ENCODE results near the gene ZNF593. TPM values are rescaled to one million over a fixed set of nuclear protein-coding genes. Genes with fewer than 3 reads are reported as not detected.
A peak's percentile ranks its signal among the peaks of the same experiment; 100 is the strongest.

Gene ZNF593
- total and polyA plus RNA-seq, 12 donors, result 10.7 to 159 (median 19.1) TPM

GRCh38 chr1:26124418-26125331 lies 45.0 kb upstream of the ZNF593 start:
- WGBS, 2 donors, result 81 to 89% methylated on average over 4 of the region's 4 CpGs
- ATAC-seq (no peak), DNase-seq (no peak)
- intact Hi-C loops (cut with DNase I), result no loop called here
- Histone ChIP-seq H3K27ac (peak overlapping the region in 1 of 10 donors; percentile 84), H3K27me3 (no peaks in the 10 kb centered on the region), H3K36me3 (peaks cover 0 to 47% (median 0%) of the 10 kb centered on the region in 9 donors), H3K4me1 (peaks cover 0 to 86% (median 48%) of the 10 kb centered on the region in 9 donors), H3K4me3 (no peak overlapping the region), H3K9me3 (no peaks in the 10 kb centered on the region)
- no peak for TF ChIP-seq CTCF (IDR thresholded peaks at IDR 0.05)

GRCh38 chr1:26125382-26125781 lies 44.3 kb upstream of the ZNF593 start:
- H3K36me3 ChIP-seq, result peaks cover 0 to 40% (median 0%) of the 10 kb centered on the region in 9 donors
- peak overlapping the region in 1 of 10 donors; percentile 84 for H3K27ac ChIP-seq
- no peaks in the 10 kb centered on the region for H3K9me3 ChIP-seq
- TF ChIP-seq CTCF (IDR thresholded peaks at IDR 0.05), result no peak
- DNase-seq (no peak), ATAC-seq (no peak)
- peaks cover 0 to 79% (median 45%) of the 10 kb centered on the region in 9 donors for H3K4me1 ChIP-seq
- intact Hi-C loops (cut with DNase I), result no loop called here
- no peaks in the 10 kb centered on the region for H3K27me3 ChIP-seq
- no peak overlapping the region for H3K4me3 ChIP-seq

GRCh38 chr1:26125946-26126320 lies 43.8 kb upstream of the ZNF593 start:
- Histone ChIP-seq H3K9me3 (no peaks in the 10 kb centered on the region), H3K4me3 (no peak overlapping the region), H3K27ac (peak overlapping the region in 1 of 10 donors; percentile 84), H3K36me3 (peaks cover 0 to 34% (median 0%) of the 10 kb centered on the region in 9 donors), H3K4me1 (peaks cover 0 to 74% (median 42%) of the 10 kb centered on the region in 9 donors), H3K27me3 (no peaks in the 10 kb centered on the region)
- DNase-seq (no peak), ATAC-seq (no peak)
- no peak for TF ChIP-seq CTCF (IDR thresholded peaks at IDR 0.05)
- 82 to 85% methylated on average over 1 of the region's 1 CpG for WGBS, 2 donors
- intact Hi-C loops (cut with DNase I), result no loop called here

GRCh38 chr1:26126321-26127084 lies 43.2 kb upstream of the ZNF593 start:
- Histone ChIP-seq H3K27ac (peak overlapping the region in 4 of 10 donors; percentile 2 to 84 (median 14)), H3K9me3 (no peaks in the 10 kb centered on the region), H3K4me1 (peaks cover 0 to 68% (median 38%) of the 10 kb centered on the region in 9 donors), H3K4me3 (peak overlapping the region in 1 of 10 donors; percentile 35), H3K27me3 (no peaks in the 10 kb centered on the region), H3K36me3 (peaks cover 0 to 33% (median 0%) of the 10 kb centered on the region in 9 donors)
- ATAC-seq, result peak in 4 of 8 donors; percentile 29 to 58 (median 42)
- DNase-seq, result no peak
- WGBS, 2 donors, result 69 to 75% methylated on average over 9 of the region's 9 CpGs
- no peak for TF ChIP-seq CTCF (IDR thresholded peaks at IDR 0.05)
- intact Hi-C loops (cut with DNase I), result no loop called here
